OCI-LY7 (cell line): Measurements from ENCODE around the gene ISG15. TPM values are rescaled to one million over a fixed set of nuclear protein-coding genes. Genes with fewer than 3 reads are reported as not detected.
"Not testable (repeated sequence)": the region's sequence is repeated elsewhere in the genome, so short reads cannot be mapped to it uniquely, and the experiment has no call there.

Experiments used
- BruUV-seq: library from RNA; stranded (reverse); fragments of 400-500 nt; replicated peaks from 2 replicates; lab custom pipeline; 2021; lab: Mats Ljungman, UMichigan
- CTCF ChIA-PET: fragments of 300-600 bp; sonication (Branson Sonifier 250); formaldehyde crosslinking; loops from one replicate; lab custom pipeline; 2022; ENCODE audit warnings: antibody characterized with exemption; ENCODE audit not compliant: unreplicated experiment; lab: Charles Lee
- POLR2A ChIA-PET: fragments of 300-600 bp; sonication (Branson Sonifier 250); formaldehyde crosslinking; loops from one replicate; lab custom pipeline; 2022; ENCODE audit warnings: antibody characterized with exemption; lab: Charles Lee
- DNase-seq: peaks from one replicate; pipeline ENCODE4 v3.0.0-alpha.2; 2015; ENCODE audit warnings: low spot score
- H2AFZ ChIP-seq: fragments of 200-600 bp; sonication (generic), shearing (Covaris generic); 2 replicates; pipeline ENCODE4 v1.6.1; 2014; ENCODE audit warnings: mild to moderate bottlenecking, antibody characterized with exemption, low read length, moderate library complexity
- H3K27ac ChIP-seq: fragments of 200-600 bp; sonication (generic); 2 replicates; pipeline ENCODE4 v1.5.1; 2014; ENCODE audit warnings: mixed run types, low read depth, mild to moderate bottlenecking, moderate library complexity, low read length, inconsistent platforms; ENCODE audit not compliant: poor library complexity, severe bottlenecking
- H3K36me3 ChIP-seq: fragments of 200-600 bp; sonication (generic); 2 replicates; pipeline ENCODE4 v1.6.1; 2014; ENCODE audit warnings: mild to moderate bottlenecking, antibody characterized with exemption, low read length, moderate library complexity, mixed read lengths; ENCODE audit not compliant: insufficient read depth
- H3K4me1 ChIP-seq: fragments of 200-600 bp; sonication (generic); 2 replicates; pipeline ENCODE4 v1.5.1; 2014; ENCODE audit warnings: mild to moderate bottlenecking, low read length; ENCODE audit not compliant: insufficient read depth, poor library complexity, severe bottlenecking
- H3K4me2 ChIP-seq: fragments of 200-600 bp; sonication (generic); 2 replicates; pipeline ENCODE4 v1.6.1; 2014; ENCODE audit warnings: mild to moderate bottlenecking, low read length
- H3K4me3 ChIP-seq: fragments of 200-600 bp; sonication (generic); 2 replicates; pipeline ENCODE4 v1.5.1; 2014; ENCODE audit warnings: mild to moderate bottlenecking, low read depth, low read length; ENCODE audit not compliant: poor library complexity, severe bottlenecking
- H3K79me2 ChIP-seq: fragments of 200-600 bp; sonication (generic); 2 replicates; pipeline ENCODE4 v1.6.1; 2016; ENCODE audit warnings: low read depth, mild to moderate bottlenecking, low read length, moderate library complexity, mixed read lengths; ENCODE audit not compliant: insufficient read depth
- H3K9me2 ChIP-seq: fragments of 200-600 bp; sonication (generic); 2 replicates; pipeline ENCODE4 v1.6.1; 2016; ENCODE audit warnings: mild to moderate bottlenecking, low read length, mixed read lengths; ENCODE audit not compliant: insufficient read depth
- H3K9me3 ChIP-seq: fragments of 200-600 bp; sonication (generic); 2 replicates; pipeline ENCODE4 v1.6.1; 2014; ENCODE audit warnings: mild to moderate bottlenecking, mixed run types, low read length, mixed read lengths
- H4K20me1 ChIP-seq: fragments of 200-600 bp; sonication (generic); 2 replicates; pipeline ENCODE4 v1.6.1; 2014; ENCODE audit warnings: mild to moderate bottlenecking, antibody characterized with exemption, low read length, moderate library complexity, mixed read lengths; ENCODE audit not compliant: insufficient read depth
- CTCF ChIP-seq: fragments of 200-600 bp; sonication (generic); conservative IDR thresholded peaks from 2 replicates; pipeline ENCODE4 v1.5.1; 2014; ENCODE audit warnings: mild to moderate bottlenecking, antibody characterized with exemption, low read length, moderate library complexity, mixed read lengths
- EZH2phosphoT487 ChIP-seq: fragments of 200-600 bp; sonication (generic); IDR thresholded peaks from 2 replicates; pipeline ENCODE4 v1.6.1; 2018; ENCODE audit warnings: low read depth, borderline replicate concordance, mild to moderate bottlenecking, mixed run types, antibody characterized with exemption, low read length, moderate library complexity, mixed read lengths
- intact Hi-C: fragments of 100-400 bp; cut with micrococcal nuclease; formaldehyde crosslinking; loops from one replicate; pipeline ENCODE4 v1.10.0; 2022; ENCODE audit not compliant: unreplicated experiment
- total RNA-seq, 2 experiments: library from RNA; depleted of rRNA in 1 of 2; stranded (reverse); fragments of >200 nt in 1 of 2; shearing (Covaris generic) in 1 of 2; gene quantifications; 2 replicates each; pipeline ENCODE4 v1.2.3, GENCODE V29; 2014 to 2022

ISG15 gene
- total RNA-seq, 2 experiments from 2014 or later, result 65.4 to 110 TPM

- no peak overlapping the region for H3K4me2 ChIP-seq
- H3K9me2 ChIP-seq, result no peaks in the 10 kb centered on the region
- no peak overlapping the region for H3K4me3 ChIP-seq
- H3K36me3 ChIP-seq, result no peaks in the 10 kb centered on the region
- intact Hi-C loops, result no loop called here
- no peak for DNase-seq
- H3K27ac ChIP-seq, result no peak overlapping the region
- ChIA-PET CTCF (no interaction called here), POLR2A (no interaction called here)
- no peaks in the 10 kb centered on the region for H3K9me3 ChIP-seq
- H3K79me2 ChIP-seq, result no peaks in the 10 kb centered on the region
- TF ChIP-seq EZH2phosphoT487, result no peak
- no peak for TF ChIP-seq CTCF
- H4K20me1 ChIP-seq, result no peaks in the 10 kb centered on the region
- no peak overlapping the region for H2AFZ ChIP-seq
- no peaks in the 10 kb centered on the region for H3K4me1 ChIP-seq
- BruUV-seq, result no TSS peak
These were observed 19.8 kb upstream of the ISG15 start for GRCh38 chr1:993379-993995.

GRCh38 chr1:994546-994945 lies 18.8 kb upstream of the ISG15 start:
- POLR2A ChIA-PET, BruUV-seq: not testable (repeated sequence)

DNA sequence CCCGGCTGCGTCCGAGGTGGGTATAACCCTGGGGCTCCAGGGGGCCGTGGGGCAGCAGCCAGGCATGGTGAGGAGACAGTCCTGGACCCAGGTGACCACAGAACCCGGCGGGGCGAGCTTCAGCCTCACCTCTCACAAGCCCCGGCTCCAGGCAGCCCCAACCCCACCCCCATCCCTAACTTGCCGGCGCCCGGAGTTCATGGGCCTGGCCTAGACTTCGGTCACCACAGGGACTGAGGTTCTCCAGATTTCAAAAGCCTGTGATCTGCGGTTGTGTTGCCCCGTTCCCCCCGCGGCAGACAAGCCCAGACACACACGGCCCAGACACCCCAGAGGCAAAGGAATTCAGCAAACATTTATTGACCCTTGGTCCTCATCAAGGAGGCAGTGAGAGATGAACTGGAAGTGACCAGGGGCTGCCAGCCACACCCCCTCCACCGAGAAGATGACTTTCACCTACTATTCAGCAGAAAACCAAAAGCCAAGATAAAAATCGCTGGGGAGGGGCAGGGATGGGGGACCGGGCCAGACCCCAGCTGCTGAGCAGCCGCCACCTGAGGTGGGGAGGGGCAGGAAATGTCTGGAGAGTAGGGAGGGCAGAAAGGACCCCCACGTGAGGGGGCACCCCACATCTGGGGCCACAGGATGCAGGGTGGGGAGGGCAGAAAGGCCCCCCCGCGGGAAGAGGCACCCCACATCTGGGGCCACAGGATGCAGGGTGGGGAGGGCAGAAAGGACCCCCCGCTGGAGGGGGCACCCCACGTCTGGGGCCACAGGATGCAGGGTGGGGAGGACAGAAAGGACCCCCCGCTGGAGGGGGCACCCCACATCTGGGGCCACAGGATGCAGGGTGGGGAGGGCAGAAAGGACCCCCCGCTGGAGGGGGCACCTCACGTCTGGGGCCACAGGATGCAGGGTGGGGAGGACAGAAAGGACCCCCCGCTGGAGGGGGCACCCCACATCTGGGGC lies 17.3 kb upstream of the ISG15 start:
- Histone ChIP-seq H3K79me2 (no peaks in the 10 kb centered on the region), H3K27ac (no peak overlapping the region), H3K4me1 (no peaks in the 10 kb centered on the region), H3K4me3 (no peak overlapping the region), H3K9me3 (no peaks in the 10 kb centered on the region), H3K9me2 (no peaks in the 10 kb centered on the region), H3K4me2 (no peak overlapping the region), H3K36me3 (no peaks in the 10 kb centered on the region), H4K20me1 (no peaks in the 10 kb centered on the region), H2AFZ (no peak overlapping the region)
- ChIA-PET POLR2A (no interaction called here), CTCF (no interaction called here)
- BruUV-seq, result no TSS peak
- TF ChIP-seq CTCF, result no peak
- no peak for TF ChIP-seq EZH2phosphoT487
- no peak for DNase-seq
- intact Hi-C loops, result no loop called here

More at GRCh38 chr1:994546-994945, 18.8 kb upstream of the ISG15 start:
- H3K4me1 ChIP-seq, H3K36me3 ChIP-seq, intact Hi-C loops, H3K4me3 ChIP-seq, H2AFZ ChIP-seq, H3K9me2 ChIP-seq, H3K79me2 ChIP-seq, H4K20me1 ChIP-seq, H3K9me3 ChIP-seq, CTCF ChIA-PET, DNase-seq, H3K4me2 ChIP-seq, H3K27ac ChIP-seq: not testable (repeated sequence)
